Loucy (cell line): ENCODE data around the gene ITGAL.

Experiments
- H2AFZ ChIP-seq: fragments of 200-600 bp; sonication (generic); 2 replicates; pipeline ENCODE4 v1.6.0; 2016; ENCODE audit warnings: antibody characterized with exemption, mild to moderate bottlenecking, low read length, moderate library complexity
- H3F3A ChIP-seq: fragments of 200-600 bp; 2 replicates; pipeline ENCODE4 v1.6.0; 2016; ENCODE audit warnings: antibody characterized with exemption, low read depth, mild to moderate bottlenecking
- H3K27me3 ChIP-seq: fragments of 200-600 bp; sonication (generic); 2 replicates; pipeline ENCODE4 v1.6.1; 2014; ENCODE audit warnings: low read length, mild to moderate bottlenecking; ENCODE audit not compliant: insufficient read depth, poor library complexity, severe bottlenecking
- H3K36me3 ChIP-seq: fragments of 200-600 bp; sonication (generic); 2 replicates; pipeline ENCODE4 v1.6.1; 2016; ENCODE audit warnings: low read length; ENCODE audit not compliant: insufficient read depth
- H3K4me1 ChIP-seq: fragments of 200-600 bp; sonication (generic); 2 replicates; pipeline ENCODE4 v1.5.1; 2014; ENCODE audit warnings: low read length, mild to moderate bottlenecking; ENCODE audit not compliant: insufficient read depth, poor library complexity, severe bottlenecking
- H3K4me2 ChIP-seq: fragments of 200-600 bp; sonication (generic); 2 replicates; pipeline ENCODE4 v1.6.0; 2014; ENCODE audit warnings: antibody characterized with exemption, low read length, low read depth, mild to moderate bottlenecking; ENCODE audit not compliant: poor library complexity, severe bottlenecking
- H3K4me3 ChIP-seq: fragments of 200-600 bp; sonication (generic); 2 replicates; pipeline ENCODE4 v1.5.1; 2014; ENCODE audit warnings: low read length, mild to moderate bottlenecking, mixed read lengths; ENCODE audit not compliant: poor library complexity, severe bottlenecking
- H3K79me2 ChIP-seq: fragments of 200-600 bp; sonication (generic); 2 replicates; pipeline ENCODE4 v1.6.1; 2014; ENCODE audit warnings: low read length; ENCODE audit not compliant: insufficient read depth
- H3K9ac ChIP-seq: fragments of 200-600 bp; sonication (generic); 2 replicates; pipeline ENCODE4 v1.6.0; 2014; ENCODE audit warnings: mild to moderate bottlenecking, low read depth, low read length, moderate library complexity; ENCODE audit not compliant: poor library complexity, severe bottlenecking
- H3K9me2 ChIP-seq: fragments of 200-600 bp; sonication (generic); replicated peaks from 2 replicates; pipeline ENCODE4 v1.6.1; 2016; ENCODE audit warnings: low read depth, low read length, mixed read lengths
- H3K9me3 ChIP-seq: fragments of 200-600 bp; sonication (generic); 2 replicates; pipeline ENCODE4 v1.6.1; 2014; ENCODE audit warnings: mild to moderate bottlenecking, antibody characterized with exemption, low read length, low read depth; ENCODE audit not compliant: insufficient read depth
- H4K20me1 ChIP-seq: fragments of 200-600 bp; sonication (generic); 2 replicates; pipeline ENCODE4 v1.6.0; 2014; ENCODE audit warnings: antibody characterized with exemption, low read length, mild to moderate bottlenecking; ENCODE audit not compliant: insufficient read depth, poor library complexity, severe bottlenecking
- CTCF ChIP-seq: fragments of 200-600 bp; sonication (generic); conservative IDR thresholded peaks from 2 replicates; pipeline ENCODE4 v1.5.1; 2014; ENCODE audit warnings: mild to moderate bottlenecking, antibody characterized with exemption, low read length
- EZH2phosphoT487 ChIP-seq: fragments of 200-600 bp; IDR thresholded peaks from 2 replicates; pipeline ENCODE4 v1.6.1; 2018; ENCODE audit warnings: antibody characterized with exemption, mild to moderate bottlenecking, moderate library complexity, borderline replicate concordance

ITGAL gene

GRCh38 chr16:30518552-30518951 lies 46.0 kb downstream of the ITGAL start:
- H3K4me3 ChIP-seq = no peak overlapping the region
- no peak overlapping the region for H2AFZ ChIP-seq
- H3F3A ChIP-seq = no peaks in the 10 kb centered on the region
- TF ChIP-seq EZH2phosphoT487 (no peak), CTCF (no peak)
- no peaks in the 10 kb centered on the region for H3K27me3 ChIP-seq
- no peaks in the 10 kb centered on the region for H3K79me2 ChIP-seq
- H3K9me3 ChIP-seq = no peaks in the 10 kb centered on the region
- peaks cover 9% of the 10 kb centered on the region for H3K4me1 ChIP-seq
- no peak overlapping the region for H3K9ac ChIP-seq
- H3K36me3 ChIP-seq = peaks cover 4% of the 10 kb centered on the region; the same call in 1 of the 2 replicates
- H3K9me2 ChIP-seq = no peaks in the 10 kb centered on the region
- no peaks in the 10 kb centered on the region for H4K20me1 ChIP-seq
- no peak overlapping the region for H3K4me2 ChIP-seq

DNA sequence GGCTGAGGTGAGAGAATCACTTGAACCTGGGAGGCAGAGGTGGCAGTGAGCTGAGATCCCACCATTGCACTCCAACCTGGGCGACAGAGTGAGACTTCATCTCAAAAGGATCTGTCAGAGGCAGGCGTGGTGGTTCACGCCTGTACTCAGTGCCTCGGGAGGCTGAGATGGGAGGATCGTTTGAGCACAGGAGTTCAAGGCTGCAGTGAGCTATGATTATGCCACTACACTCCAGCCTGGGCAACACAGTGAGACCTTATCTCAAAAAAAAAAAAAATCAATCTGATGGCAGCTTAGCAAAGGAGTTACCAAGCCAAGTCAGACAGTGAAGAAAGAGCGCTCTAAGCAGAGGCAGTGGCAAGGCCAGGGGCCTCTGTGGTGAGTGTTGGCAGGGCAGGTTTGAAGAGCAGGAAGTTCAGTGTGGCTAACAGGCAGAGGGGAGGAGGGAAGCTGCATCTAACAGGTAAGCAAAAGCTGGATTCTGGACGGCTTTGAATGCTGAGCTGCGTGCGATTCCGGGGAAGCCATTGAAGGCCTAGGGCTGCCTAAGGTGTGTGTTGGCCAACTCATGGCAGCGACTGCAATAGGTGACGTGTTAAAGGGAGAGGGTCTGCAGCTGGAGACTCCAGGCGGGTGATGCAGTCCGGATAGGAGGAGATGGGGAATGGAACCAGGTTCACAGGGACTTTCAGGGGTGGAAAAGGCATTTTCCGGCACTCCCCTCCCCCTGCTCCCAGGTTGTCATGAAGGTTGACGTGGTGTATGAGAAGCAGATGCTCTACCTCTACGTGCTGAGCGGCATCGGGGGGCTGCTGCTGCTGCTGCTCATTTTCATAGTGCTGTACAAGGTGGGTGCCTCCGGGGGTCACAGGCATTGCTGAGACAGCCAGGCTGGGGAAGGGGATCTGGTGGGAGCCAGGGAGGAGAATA lies 46.8 kb downstream of the ITGAL start:
- no peaks in the 10 kb centered on the region for H3F3A ChIP-seq
- no peak overlapping the region for H3K4me3 ChIP-seq
- no peaks in the 10 kb centered on the region for H3K9me2 ChIP-seq
- no peaks in the 10 kb centered on the region for H4K20me1 ChIP-seq
- no peak overlapping the region for H3K9ac ChIP-seq
- H3K27me3 ChIP-seq = no peaks in the 10 kb centered on the region
- no peak for TF ChIP-seq EZH2phosphoT487
- no peak for TF ChIP-seq CTCF
- peak overlapping the region; percentile 24 for H3K4me2 ChIP-seq
- no peaks in the 10 kb centered on the region; the same call in 1 of the 2 replicates for H3K79me2 ChIP-seq
- H3K9me3 ChIP-seq = no peaks in the 10 kb centered on the region
- H3K4me1 ChIP-seq = peaks cover 9% of the 10 kb centered on the region
- H3K36me3 ChIP-seq = no peaks in the 10 kb centered on the region; the same call in 1 of the 2 replicates
- H2AFZ ChIP-seq = no peak overlapping the region

GRCh38 chr16:30521476-30521872 lies 48.9 kb downstream of the ITGAL start:
- H3K9me3 ChIP-seq = no peaks in the 10 kb centered on the region
- H3K9me2 ChIP-seq = no peaks in the 10 kb centered on the region
- no peaks in the 10 kb centered on the region for H3K27me3 ChIP-seq
- no peak overlapping the region for H3K4me2 ChIP-seq
- no peak overlapping the region for H3K9ac ChIP-seq
- H3K4me1 ChIP-seq = peaks cover 9% of the 10 kb centered on the region
- no peaks in the 10 kb centered on the region; the same call in 1 of the 2 replicates for H3K36me3 ChIP-seq
- no peaks in the 10 kb centered on the region for H3F3A ChIP-seq
- H3K79me2 ChIP-seq = peaks cover 10% of the 10 kb centered on the region; the same call in 1 of the 2 replicates
- no peak overlapping the region for H3K4me3 ChIP-seq
- peaks cover 10% of the 10 kb centered on the region for H4K20me1 ChIP-seq
- TF ChIP-seq CTCF = no peak
- no peak for TF ChIP-seq EZH2phosphoT487
- H2AFZ ChIP-seq = no peak overlapping the region
